ENCODE measurements around the gene PSMD8. TPM values are rescaled to one million over a fixed set of nuclear protein-coding genes. Genes with fewer than 3 reads are reported as not detected.

Gene PSMD8
- total RNA-seq, 1 donor = 254 TPM

GRCh38 chr19:38386971-38387549 is 12.7 kb downstream of the PSMD8 start:
- DNase-seq (ENCODE audit: low read depth in 2 of 3, low spot score in 2 of 3) = peak in 2 of 3 donors; percentile 49 to 51

- peak; percentile 50 to 77 (median 69) for DNase-seq (ENCODE audit: low read depth in 2 of 3, low spot score in 2 of 3)
Observed at GRCh38 chr19:38387550-38388348, 13.4 kb downstream of the PSMD8 start, which contains the start of gene GGN. TSS of gene GGN (minus strand) at chr19:38388034. CDS start at chr19:38387261, 773 bp downstream.

- no peak for DNase-seq (ENCODE audit: low read depth in 2 of 3, low spot score in 2 of 3)
Observed at GRCh38 chr19:38388349-38389100, 14.2 kb downstream of the PSMD8 start, which contains the start of gene SPRED3. TSS of gene SPRED3 (plus strand) at chr19:38388697. CDS start at chr19:38390303, 1,606 bp downstream.

GRCh38 chr19:38389101-38389925 is 14.9 kb downstream of the PSMD8 start:
- DNase-seq (ENCODE audit: low read depth in 2 of 3, low spot score in 2 of 3) = no peak

GRCh38 chr19:38389957-38390924 is 15.9 kb downstream of the PSMD8 start:
- no peak for DNase-seq (ENCODE audit: low read depth in 2 of 3, low spot score in 2 of 3)

GRCh38 chr19:38391911-38392464 is 17.6 kb downstream of the PSMD8 start:
- no peak for DNase-seq (ENCODE audit: low read depth in 2 of 3, low spot score in 2 of 3)

GRCh38 chr19:38392707-38393308 is 18.4 kb downstream of the PSMD8 start:
- no peak for DNase-seq (ENCODE audit: low read depth in 2 of 3, low spot score in 2 of 3)

- DNase-seq (ENCODE audit: low read depth in 2 of 3, low spot score in 2 of 3) = peak in 2 of 3 donors; percentile 60 to 69
Observed at GRCh38 chr19:38394488-38394887, 20.1 kb downstream of the PSMD8 start.

- DNase-seq (ENCODE audit: low read depth in 2 of 3, low spot score in 2 of 3) = no peak
Observed at GRCh38 chr19:38395381-38396114, 21.2 kb downstream of the PSMD8 start.

GRCh38 chr19:38399081-38399480 is 24.7 kb downstream of the PSMD8 start:
- no peak for DNase-seq (ENCODE audit: low read depth in 2 of 3, low spot score in 2 of 3)

GRCh38 chr19:38399537-38399936 is 25.2 kb downstream of the PSMD8 start:
- DNase-seq (ENCODE audit: low read depth in 2 of 3, low spot score in 2 of 3) = no peak

GRCh38 chr19:38400361-38400760 is 26.0 kb downstream of the PSMD8 start:
- no peak for DNase-seq (ENCODE audit: low read depth in 2 of 3, low spot score in 2 of 3)

- no peak for DNase-seq (ENCODE audit: low read depth in 2 of 3, low spot score in 2 of 3)
Observed at GRCh38 chr19:38401148-38401547, 26.8 kb downstream of the PSMD8 start.

- DNase-seq (ENCODE audit: low read depth in 2 of 3, low spot score in 2 of 3) = no peak
Observed at GRCh38 chr19:38402623-38402966, 28.2 kb downstream of the PSMD8 start.

- DNase-seq (ENCODE audit: low read depth in 2 of 3, low spot score in 2 of 3) = peak; percentile 97 to 99 (median 98)
Observed at GRCh38 chr19:38402967-38403674, 28.8 kb downstream of the PSMD8 start, which contains the start of gene FAM98C. TSS of gene FAM98C (plus strand) at chr19:38403093. CDS start at chr19:38403154, 61 bp downstream.

GRCh38 chr19:38404858-38405257 is 30.5 kb downstream of the PSMD8 start:
- no peak for DNase-seq (ENCODE audit: low read depth in 2 of 3, low spot score in 2 of 3)

GRCh38 chr19:38405276-38405675 is 30.9 kb downstream of the PSMD8 start:
- no peak for DNase-seq (ENCODE audit: low read depth in 2 of 3, low spot score in 2 of 3)

All from hematopoietic multipotent progenitor cell (in vitro differentiated cells).